NCI-H2196 (cell line): ENCODE results near the gene GJB3.
"Not testable (repeated sequence)": the region's sequence is repeated elsewhere in the genome, so short reads cannot be mapped to it uniquely, and the experiment has no call there.

Source experiments
- DNase-seq: peaks from one replicate; lab custom pipeline; 2025; ENCODE audit not compliant: unreplicated experiment; lab: John Stamatoyannopoulos, UW

The GJB3 gene

DNA sequence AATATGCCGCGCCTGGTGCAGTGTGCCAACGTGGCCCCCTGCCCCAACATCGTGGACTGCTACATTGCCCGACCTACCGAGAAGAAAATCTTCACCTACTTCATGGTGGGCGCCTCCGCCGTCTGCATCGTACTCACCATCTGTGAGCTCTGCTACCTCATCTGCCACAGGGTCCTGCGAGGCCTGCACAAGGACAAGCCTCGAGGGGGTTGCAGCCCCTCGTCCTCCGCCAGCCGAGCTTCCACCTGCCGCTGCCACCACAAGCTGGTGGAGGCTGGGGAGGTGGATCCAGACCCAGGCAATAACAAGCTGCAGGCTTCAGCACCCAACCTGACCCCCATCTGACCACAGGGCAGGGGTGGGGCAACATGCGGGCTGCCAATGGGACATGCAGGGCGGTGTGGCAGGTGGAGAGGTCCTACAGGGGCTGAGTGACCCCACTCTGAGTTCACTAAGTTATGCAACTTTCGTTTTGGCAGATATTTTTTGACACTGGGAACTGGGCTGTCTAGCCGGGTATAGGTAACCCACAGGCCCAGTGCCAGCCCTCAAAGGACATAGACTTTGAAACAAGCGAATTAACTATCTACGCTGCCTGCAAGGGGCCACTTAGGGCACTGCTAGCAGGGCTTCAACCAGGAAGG is 4.3 kb downstream of the GJB3 start:
- DNase-seq, result no peak

DNA sequence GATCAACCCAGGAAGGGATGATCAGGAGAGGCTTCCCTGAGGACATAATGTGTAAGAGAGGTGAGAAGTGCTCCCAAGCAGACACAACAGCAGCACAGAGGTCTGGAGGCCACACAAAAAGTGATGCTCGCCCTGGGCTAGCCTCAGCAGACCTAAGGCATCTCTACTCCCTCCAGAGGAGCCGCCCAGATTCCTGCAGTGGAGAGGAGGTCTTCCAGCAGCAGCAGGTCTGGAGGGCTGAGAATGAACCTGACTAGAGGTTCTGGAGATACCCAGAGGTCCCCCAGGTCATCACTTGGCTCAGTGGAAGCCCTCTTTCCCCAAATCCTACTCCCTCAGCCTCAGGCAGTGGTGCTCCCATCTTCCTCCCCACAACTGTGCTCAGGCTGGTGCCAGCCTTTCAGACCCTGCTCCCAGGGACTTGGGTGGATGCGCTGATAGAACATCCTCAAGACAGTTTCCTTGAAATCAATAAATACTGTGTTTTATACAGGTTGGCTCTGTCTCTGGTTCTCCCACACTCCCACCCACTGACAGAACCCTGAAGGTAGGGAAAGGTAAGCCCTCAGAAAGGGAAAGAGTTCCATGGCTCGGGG is 5.0 kb downstream of the GJB3 start:
- no peak for DNase-seq

DNA sequence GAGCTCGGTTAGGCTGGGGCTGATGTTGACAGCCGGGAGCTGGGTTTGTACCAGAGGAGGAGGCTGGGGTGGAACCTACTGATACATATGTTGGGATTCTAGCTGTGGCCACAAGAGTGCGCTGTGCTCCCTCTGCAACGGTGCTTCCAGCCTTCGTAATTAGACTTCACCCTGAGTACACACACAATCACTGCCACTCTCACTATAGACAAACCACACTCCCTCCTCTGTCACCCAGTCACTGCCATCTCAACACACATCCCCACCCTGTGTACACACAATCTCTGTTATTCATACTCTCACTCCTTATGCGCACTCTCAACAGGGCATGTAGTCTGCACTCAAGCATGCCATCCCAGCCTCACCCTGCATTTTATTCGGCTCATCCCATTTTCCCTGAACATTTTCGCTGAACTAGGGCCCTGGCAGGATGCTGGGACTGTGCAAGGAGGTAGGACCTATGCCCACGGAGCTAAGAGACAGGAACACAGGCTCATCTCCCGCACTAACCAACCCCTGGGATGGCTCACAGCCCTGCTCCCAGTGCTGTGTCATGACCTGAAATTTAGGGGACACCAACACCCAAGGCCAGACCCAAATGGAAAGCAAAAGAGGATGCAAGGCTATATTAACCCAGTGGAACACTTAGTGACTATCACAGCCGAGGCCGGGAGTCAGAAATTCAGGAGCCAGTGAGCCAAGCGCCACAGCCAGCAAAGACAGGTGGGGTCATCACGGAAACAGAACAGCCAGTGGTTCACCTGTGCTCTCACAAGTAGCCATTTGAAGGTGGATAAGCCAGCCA is 5.7 kb downstream of the GJB3 start:
- peak; percentile 76 for DNase-seq

DNA sequence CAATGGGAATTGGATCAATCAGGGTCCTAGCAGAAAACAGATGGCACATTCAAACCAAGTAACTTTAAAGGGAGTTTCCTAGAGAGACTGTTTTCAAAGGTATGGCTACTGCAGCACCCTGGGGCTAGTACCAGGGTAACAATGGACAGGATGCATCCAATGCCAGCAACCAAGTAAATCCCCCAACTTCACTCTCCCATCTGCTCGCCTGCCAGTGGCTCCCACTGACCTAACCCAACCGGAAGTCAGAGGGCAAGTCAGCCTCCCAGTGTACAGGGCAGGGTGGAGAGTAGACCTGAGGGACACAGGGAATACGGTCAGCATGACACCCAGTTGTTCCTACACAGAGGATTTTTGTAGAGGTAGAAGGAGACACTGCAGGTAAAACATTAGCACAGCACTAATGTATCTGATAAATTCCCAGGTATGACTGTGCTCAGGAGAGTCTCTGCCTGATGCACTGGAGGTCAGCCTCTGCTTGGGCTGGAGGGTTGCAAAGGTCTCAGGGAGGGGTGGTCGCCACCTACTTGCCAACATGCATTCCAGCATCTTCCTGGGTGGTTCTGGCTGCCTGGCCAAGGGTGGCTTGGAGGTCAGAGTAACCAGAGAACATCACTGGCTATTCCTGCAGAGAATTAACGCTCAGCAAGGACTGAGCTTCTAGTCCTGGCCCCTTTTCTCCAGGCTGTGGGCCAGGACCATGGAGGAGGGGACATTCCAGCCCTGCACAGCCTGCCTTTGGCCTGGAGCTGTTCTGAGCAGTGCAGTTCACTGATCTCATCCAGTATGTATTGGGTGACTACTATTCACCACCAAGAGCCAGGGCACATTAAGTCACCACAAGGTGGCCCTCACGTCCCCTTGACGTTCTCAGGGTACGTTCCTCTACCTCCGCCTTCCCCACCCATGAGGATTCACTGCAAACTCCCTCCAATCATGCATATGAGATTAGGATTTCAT is 6.7 kb downstream of the GJB3 start:
- peak; percentile 7 for DNase-seq

DNA sequence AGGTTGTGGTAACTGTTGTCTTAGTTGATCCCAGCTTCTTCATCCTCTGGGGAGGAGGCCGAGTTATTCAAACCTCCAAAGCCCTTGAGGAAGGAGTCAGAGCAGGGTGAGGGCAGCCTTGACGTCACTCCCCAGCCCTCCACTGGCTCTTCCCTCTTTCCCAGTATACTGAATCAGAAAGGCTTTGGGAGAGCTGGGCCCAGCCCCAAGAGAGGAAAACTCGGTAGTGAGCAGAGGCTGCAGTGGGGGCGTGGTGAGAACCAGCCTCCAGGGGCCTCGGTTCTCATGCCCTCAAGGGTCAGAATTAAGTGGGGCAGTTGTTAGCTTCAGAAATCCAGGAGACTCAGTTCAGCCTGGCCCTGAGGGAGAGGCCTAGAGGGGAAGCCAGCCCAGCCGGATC is 10.0 kb downstream of the GJB3 start:
- DNase-seq, result no peak

DNA sequence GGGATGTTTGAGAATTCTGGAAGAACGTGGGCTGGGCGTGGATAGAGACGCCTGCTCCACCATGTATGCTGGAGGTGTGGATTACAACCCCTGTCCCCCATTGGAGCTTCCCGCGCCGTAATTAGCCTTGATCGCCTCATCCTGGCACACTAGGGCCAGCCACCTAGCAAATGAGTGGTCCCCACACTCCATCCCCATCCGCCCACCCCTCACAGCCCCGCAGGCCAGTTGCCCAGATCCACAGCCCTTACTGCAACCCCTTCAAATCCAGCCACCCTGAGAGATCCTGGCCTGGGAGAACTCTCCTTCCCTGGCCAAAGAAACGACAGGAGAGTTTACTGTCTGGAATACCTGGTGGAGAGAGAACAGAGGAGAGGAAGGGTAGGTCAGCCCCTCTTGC is 11.4 kb downstream of the GJB3 start:
- no peak for DNase-seq

DNA sequence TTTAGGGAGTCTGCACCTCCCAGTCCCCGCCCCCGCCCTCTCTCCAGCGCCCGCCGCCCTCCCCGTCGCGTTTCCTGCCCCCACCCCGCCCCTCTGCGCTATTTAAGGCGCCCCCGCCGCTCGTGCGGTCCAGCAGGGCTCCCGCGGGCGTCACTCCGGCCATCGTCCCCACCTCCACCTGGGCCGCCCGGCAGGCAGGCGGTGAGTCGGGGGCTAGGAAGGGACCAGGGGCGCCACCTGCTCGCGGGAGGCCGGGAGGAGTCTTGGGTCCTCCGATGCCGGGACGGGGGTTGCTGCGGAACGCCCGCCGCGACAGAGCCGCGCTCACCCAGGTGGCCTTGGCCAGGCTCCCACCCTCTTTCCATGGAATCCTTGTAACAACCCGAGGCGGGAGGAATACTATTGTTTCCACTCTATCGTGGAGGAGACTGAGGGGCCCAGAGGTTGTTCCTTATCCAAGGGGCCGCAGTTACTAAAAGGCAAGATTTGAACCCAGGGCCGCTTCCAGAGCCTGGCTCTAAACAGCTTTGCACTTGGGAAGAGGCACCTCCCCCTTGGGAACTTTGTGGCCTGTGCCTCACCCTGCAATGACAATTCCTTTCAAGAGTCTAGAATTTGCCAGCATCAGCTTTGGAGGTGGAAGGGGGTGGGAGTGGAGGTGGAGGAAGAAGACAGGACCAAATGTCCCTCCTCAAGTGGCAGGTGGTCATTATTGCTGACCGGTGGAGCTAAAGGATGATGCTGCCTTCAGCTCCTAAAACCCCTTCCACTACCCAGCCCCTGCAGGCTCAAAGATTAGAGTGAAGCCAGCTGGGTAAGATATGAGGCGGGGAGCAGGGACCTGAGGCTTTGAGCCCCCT is 12.1 kb downstream of the GJB3 start, which contains the start of gene GJA4:
Gene GJA4, plus strand, starts transcription at position 132 of the 860 bp plus-strand sequence. CDS start 1,215 bp downstream, outside the sequence.
- no peak for DNase-seq

DNA sequence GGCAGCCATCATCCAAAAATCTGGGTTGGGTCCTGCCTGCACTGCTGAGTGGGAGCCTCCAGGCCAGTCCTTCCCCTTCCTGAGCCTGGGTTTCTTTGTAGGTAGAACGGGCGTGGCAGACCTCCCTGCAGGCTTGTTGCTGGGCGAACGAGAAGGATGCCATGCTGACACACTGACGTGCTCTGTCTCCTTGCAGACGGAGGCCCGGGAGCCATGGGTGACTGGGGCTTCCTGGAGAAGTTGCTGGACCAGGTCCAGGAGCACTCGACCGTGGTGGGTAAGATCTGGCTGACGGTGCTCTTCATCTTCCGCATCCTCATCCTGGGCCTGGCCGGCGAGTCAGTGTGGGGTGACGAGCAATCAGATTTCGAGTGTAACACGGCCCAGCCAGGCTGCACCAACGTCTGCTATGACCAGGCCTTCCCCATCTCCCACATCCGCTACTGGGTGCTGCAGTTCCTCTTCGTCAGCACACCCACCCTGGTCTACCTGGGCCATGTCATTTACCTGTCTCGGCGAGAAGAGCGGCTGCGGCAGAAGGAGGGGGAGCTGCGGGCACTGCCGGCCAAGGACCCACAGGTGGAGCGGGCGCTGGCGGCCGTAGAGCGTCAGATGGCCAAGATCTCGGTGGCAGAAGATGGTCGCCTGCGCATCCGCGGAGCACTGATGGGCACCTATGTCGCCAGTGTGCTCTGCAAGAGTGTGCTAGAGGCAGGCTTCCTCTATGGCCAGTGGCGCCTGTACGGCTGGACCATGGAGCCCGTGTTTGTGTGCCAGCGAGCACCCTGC is 13.2 kb downstream of the GJB3 start:
- no peak for DNase-seq

DNA sequence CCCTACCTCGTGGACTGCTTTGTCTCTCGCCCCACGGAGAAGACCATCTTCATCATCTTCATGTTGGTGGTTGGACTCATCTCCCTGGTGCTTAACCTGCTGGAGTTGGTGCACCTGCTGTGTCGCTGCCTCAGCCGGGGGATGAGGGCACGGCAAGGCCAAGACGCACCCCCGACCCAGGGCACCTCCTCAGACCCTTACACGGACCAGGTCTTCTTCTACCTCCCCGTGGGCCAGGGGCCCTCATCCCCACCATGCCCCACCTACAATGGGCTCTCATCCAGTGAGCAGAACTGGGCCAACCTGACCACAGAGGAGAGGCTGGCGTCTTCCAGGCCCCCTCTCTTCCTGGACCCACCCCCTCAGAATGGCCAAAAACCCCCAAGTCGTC is 13.8 kb downstream of the GJB3 start:
- DNase-seq, result no peak

DNA sequence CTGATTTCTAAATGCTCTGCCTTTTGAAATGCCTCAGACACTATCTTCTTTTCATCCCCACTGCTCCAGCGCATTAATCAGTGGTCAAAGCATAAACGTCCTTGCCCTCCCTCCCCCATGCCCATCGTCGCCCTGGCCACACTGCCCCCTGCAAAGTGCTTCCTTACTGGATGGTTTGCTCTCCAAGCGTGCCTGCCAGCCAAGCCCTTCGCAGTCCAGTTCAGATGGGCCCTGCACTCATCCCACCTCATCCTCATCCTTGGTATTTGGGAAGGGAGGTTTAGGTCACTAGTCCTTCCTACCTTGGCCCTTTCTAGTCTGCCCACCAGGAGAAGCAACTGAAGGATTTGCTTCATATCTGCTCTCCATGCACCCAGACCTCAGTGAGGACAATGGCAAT is 14.9 kb downstream of the GJB3 start:
- DNase-seq, result no peak

DNA sequence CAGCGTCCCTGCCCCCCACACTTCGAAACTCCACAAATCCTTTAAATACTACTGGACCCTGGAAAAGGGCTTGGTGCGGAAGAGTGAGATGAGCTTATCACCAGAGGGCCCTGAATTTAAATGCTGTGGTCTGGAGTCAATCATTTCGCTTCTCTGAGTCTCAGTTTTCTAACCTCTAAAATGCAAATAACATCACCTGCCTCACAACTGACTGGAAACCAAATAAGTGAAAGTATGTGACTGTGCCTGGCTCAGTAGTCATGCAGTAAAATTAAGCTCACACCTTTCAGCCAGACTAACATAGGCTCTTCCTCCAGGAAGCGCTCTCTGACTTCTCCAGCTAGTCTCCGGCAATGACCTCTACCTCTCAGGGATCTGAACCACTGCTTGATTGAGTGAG is 16.0 kb downstream of the GJB3 start:
- DNase-seq, result no peak

DNA sequence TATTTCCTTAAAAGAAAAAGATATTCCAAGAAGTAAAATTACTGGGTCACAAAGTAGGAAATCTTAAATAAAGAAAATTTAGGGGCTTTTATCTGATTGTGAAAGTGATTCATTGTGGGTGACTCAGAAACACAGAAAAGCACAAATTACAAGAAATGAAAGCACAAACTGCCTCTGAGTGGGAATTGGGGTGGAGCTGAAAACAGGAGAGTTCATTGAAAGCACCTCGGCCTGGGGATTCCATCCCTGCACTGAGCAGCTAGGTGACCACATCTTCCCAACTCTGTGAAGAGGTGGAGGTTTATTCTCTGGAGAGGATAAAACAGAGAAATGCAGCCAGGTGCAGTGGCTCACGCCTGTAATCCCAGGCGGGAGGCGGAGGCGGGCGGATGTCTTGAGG is 19.2 kb downstream of the GJB3 start:
- DNase-seq, result no peak

DNA sequence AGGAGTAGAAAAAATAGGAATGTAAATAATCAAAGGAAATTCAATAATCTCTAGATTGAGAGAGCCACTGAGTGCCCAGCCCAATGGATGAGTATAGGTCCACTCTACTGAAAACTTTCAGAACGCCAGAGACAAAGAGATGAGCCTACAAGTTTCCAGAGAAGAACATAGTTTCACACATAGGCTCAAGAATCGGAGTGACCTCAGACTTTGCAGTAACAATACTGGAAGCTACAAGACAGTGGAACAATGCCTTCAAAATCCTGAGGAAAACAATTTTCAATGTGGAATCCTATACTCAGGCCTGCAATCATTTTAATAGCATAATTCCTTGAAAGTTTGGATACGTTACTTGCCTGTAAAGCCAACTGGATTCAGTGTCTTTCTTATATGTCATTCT is 22.8 kb downstream of the GJB3 start:
- DNase-seq, result no peak

DNA sequence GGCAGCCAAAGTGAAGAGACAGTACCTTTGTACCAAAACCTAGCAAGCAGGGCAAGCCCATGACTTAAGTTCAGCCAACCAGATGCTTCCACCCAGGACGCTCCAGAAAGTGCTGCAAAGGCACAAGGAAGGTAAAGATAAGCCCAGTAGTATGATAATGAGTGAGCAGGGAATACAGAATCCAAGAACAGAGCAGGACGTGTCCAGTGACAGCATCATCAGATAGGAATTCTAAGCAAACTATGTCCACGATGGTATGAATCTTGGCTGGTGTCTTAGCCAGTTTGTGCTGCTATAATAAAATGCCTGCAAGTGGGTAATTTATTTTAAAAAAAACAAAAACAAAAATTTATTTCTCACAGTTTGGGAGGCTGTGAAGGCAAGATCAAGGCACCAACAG is 25.4 kb downstream of the GJB3 start:
- DNase-seq, result no peak

DNA sequence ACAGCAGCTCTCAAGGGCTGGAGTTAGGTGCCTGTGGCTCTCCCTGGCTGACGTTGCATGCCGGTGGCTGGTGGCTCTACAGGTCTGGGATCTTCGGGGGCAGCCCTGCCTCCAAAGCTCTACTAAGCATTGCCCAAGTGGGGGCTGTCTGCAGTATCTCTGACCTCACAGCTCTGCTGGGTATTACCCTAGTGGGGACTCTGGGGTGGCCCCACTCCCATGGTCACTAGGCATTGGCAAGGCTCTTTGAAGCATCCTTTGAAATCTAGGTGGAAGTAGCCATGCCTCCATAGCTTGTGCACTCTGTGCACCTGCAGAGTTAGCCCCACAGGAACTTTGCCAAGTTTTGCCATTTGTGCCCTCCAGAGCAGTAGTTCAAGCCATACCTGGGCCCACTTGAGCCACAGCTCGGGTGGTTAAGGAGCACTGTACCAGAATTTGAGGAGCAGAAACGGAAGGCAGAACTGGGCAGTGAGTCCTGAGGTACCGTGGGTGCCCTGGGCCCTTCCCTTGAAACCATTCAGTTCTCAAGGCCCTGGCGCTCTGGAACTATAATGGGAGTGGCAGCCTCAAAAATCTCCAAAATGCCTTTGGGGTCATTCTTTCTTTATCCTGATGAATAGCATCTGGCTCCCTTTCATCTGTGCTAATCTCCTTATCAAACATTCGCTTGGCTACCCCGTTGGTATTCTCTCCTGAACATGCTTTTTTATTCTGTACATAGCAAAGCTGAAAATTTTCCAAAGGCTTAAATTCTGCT is 27.2 kb downstream of the GJB3 start:
- no peak for DNase-seq

DNA sequence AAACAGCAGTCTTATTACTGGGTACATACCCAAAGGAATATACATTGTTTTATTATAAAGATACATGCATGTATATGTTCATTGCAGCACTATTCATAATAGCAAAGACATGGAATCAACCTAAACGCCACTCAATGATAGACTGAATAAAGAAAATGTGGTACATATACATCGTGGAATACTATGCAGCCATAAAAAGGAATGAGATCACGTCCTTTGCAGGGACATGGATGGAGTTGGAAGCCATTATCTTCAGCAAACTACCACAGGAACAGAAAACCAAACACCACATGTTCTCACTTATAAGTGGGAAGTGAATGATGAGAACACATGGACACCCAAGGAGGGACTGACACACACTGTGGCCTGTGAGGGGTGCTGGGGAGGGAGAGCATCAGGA is 29.8 kb downstream of the GJB3 start:
- DNase-seq, result not testable (repeated sequence)

DNA sequence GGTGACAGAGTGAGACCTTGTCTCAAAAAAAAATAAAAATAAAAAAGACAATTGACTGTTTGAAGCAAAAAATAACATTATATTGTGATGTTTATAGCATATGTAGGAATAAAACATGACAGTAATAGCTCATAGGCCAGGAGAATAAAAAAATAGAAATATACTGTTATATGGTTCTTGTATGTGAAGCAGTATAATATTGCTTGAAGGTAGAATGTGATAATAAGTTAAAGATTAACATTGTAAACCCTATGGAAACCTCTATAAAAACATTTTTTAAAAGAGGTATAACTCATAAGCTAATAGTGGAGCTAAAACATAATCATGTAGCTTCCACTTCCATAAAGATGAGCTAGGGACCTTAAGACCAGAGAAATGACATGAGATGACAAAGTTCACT is 35.3 kb downstream of the GJB3 start:
- no peak for DNase-seq

DNA sequence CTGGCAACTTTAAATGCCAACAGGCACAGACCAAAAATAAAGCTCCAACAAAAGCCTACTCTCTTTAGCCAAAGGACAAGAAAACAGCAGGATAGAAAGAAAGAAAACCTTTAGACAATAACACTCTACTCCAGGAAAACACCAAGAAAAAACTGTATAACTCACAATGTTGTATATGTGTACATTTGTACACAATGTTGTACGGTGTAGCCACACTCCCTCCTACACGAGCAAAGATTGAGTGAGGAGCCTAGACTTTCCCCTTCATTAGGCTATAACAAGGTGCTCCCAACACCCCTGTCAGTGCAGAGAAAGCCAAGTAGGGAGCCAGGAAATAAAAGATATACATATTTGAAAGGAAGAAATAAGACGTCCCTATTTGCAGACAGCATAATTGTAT is 35.8 kb downstream of the GJB3 start:
- no peak for DNase-seq

DNA sequence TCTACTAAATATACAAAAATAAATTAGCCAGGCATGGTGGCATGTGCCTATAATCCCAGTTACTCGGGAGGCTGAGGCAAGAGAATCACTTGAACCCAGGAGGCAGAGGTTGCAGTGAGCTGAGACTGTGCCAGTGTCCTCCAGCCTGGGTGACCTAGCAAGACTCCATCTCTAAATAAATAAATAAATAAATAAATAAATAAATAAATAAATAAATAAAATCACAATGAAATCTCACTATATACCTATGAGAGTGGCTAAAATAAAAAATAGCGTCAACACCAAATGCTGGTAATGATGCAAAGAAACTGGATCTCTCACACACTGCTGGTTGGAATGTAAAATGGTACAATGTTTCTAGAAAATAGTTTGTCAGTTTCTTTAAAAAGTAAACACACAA is 37.8 kb downstream of the GJB3 start:
- DNase-seq, result not testable (repeated sequence)
